ENCODE data around the gene SUGCT. TPM values are rescaled to one million over a fixed set of nuclear protein-coding genes. Genes with fewer than 3 reads are reported as not detected.
"Not testable (repeated sequence)": the region's sequence is repeated elsewhere in the genome, so short reads cannot be mapped to it uniquely, and the experiment has no call there.

Gene SUGCT
- total RNA-seq, 1 donor from 2014 or later: 12.0 TPM

DNA sequence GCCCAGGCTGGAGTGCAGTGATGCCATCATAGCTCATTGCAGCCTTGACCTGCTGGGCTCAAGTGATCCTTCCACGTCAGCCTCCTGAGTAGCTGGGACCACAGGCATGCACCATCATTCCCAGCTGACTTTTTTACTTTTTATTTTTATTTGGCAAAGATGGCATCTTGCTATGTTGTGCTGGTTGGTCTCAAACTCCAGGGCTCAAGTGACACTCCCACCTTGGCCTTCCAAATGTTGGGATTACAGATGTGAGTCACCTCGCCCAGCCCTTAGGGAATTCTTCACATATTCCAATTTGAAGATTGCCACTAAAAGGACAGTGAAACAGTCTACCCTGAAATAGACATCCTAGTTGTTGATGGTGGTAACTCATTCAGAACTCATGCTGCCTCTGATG, 27.7 kb downstream of the SUGCT start:
- Histone ChIP-seq H3K9me3 (ENCODE audit: control insufficient read depth in 3 of 3, low read length in 3 of 3) (no peaks in the 10 kb centered on the region), H3K36me3 (ENCODE audit: control insufficient read depth in 3 of 3, insufficient read depth in 3 of 3, low read length in 3 of 3) (no peaks in the 10 kb centered on the region), H3K4me1 (ENCODE audit: control insufficient read depth in 3 of 3, insufficient read depth in 3 of 3, low read length in 3 of 3) (no peaks in the 10 kb centered on the region), H3K27ac (ENCODE audit: low read depth, low read length) (no peak overlapping the region), H3K9ac (ENCODE audit: low read depth in 1 of 3, low read length in 3 of 3) (no peak overlapping the region), H3K4me3 (ENCODE audit: low read length in 3 of 3) (no peak overlapping the region), H3K27me3 (ENCODE audit: control insufficient read depth in 3 of 3, insufficient read depth in 3 of 3, low read length in 3 of 3) (no peaks in the 10 kb centered on the region)

DNA sequence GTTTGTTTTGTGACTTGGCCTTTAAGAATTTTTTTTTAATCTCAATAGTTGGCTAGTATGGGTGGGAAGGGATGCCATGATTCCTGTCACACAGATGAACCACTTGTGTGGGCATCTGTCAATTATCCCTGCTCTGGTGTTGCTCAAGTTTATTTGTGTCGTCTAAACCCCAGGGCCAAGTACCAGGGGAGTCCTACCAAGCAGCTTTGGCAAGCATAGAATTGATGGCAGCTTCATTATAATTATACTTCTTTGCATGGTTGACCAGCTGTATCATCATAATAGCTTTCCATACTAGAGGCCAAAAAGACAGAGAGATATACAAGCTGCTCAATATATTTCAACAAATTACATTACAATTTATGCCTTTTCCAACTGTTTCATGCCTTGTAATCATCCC, 30.4 kb downstream of the SUGCT start:
- H3K27me3 ChIP-seq (ENCODE audit: control insufficient read depth in 3 of 3, insufficient read depth in 3 of 3, low read length in 3 of 3): no peaks in the 10 kb centered on the region
- H3K36me3 ChIP-seq (ENCODE audit: control insufficient read depth in 3 of 3, insufficient read depth in 3 of 3, low read length in 3 of 3): no peaks in the 10 kb centered on the region
- H3K27ac ChIP-seq (ENCODE audit: low read depth, low read length): no peak overlapping the region
- H3K4me1 ChIP-seq (ENCODE audit: control insufficient read depth in 3 of 3, insufficient read depth in 3 of 3, low read length in 3 of 3): no peaks in the 10 kb centered on the region
- H3K9me3 ChIP-seq (ENCODE audit: control insufficient read depth in 3 of 3, low read length in 3 of 3): no peaks in the 10 kb centered on the region
- H3K9ac ChIP-seq (ENCODE audit: low read depth in 1 of 3, low read length in 3 of 3): no peak overlapping the region
- H3K4me3 ChIP-seq (ENCODE audit: low read length in 3 of 3): no peak overlapping the region

DNA sequence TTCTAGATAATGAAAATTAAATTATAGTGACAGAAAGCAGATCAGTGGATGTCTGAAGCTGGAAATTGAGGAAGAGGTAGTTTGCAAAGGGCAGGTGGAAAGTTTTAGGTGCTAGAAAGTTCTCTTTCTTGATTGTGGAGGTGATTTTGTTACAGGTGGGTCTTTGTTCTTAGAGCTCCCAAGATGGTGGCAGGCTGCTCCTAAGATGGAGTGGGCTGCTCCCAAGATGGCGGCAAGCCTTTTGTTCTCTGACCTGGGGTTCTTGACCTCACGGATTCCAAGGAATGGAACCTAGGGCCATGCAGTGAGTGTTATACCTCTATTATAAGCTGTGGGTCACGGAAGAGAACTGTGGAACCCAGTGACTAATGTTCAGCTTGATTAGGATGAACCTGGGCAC, 32.5 kb downstream of the SUGCT start:
- Histone ChIP-seq H3K27me3 (ENCODE audit: control insufficient read depth in 3 of 3, insufficient read depth in 3 of 3, low read length in 3 of 3) (no peaks in the 10 kb centered on the region), H3K27ac (ENCODE audit: low read depth, low read length) (no peak overlapping the region), H3K9ac (ENCODE audit: low read depth in 1 of 3, low read length in 3 of 3) (no peak overlapping the region), H3K4me3 (ENCODE audit: low read length in 3 of 3) (no peak overlapping the region), H3K4me1 (ENCODE audit: control insufficient read depth in 3 of 3, insufficient read depth in 3 of 3, low read length in 3 of 3) (no peaks in the 10 kb centered on the region), H3K9me3 (ENCODE audit: control insufficient read depth in 3 of 3, low read length in 3 of 3) (no peaks in the 10 kb centered on the region), H3K36me3 (ENCODE audit: control insufficient read depth in 3 of 3, insufficient read depth in 3 of 3, low read length in 3 of 3) (no peaks in the 10 kb centered on the region)

DNA sequence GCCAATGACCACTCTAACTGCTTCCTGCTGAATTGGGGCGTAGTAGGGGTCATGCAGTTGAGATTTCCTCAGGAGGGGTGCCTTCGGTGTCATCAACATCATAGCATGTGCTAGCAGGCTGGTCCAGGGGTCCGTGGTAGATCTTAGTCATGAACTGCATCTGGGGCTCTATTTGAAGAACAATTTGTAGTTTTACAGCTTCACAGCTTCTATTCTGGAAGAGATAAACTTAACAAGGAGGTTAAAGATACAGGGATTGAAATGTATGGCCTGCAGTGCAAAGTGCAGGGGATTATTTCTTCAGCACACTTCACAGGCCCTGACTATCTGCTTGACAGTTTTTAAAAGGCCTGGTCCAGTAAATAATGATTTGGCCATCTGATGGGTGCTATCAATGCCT, 33.5 kb downstream of the SUGCT start:
- H3K4me3 ChIP-seq (ENCODE audit: low read length in 3 of 3); H3K27ac ChIP-seq (ENCODE audit: low read depth, low read length); H3K4me1 ChIP-seq (ENCODE audit: control insufficient read depth in 3 of 3, insufficient read depth in 3 of 3, low read length in 3 of 3); H3K9ac ChIP-seq (ENCODE audit: low read depth in 1 of 3, low read length in 3 of 3); H3K27me3 ChIP-seq (ENCODE audit: control insufficient read depth in 3 of 3, insufficient read depth in 3 of 3, low read length in 3 of 3); H3K36me3 ChIP-seq (ENCODE audit: control insufficient read depth in 3 of 3, insufficient read depth in 3 of 3, low read length in 3 of 3); H3K9me3 ChIP-seq (ENCODE audit: control insufficient read depth in 3 of 3, low read length in 3 of 3): not testable (repeated sequence)

GRCh38 chr7:40173121-40173520, 38.3 kb downstream of the SUGCT start:
- H3K9ac ChIP-seq (ENCODE audit: low read depth in 1 of 3, low read length in 3 of 3); H3K4me1 ChIP-seq (ENCODE audit: control insufficient read depth in 3 of 3, insufficient read depth in 3 of 3, low read length in 3 of 3); H3K36me3 ChIP-seq (ENCODE audit: control insufficient read depth in 3 of 3, insufficient read depth in 3 of 3, low read length in 3 of 3); H3K27ac ChIP-seq (ENCODE audit: low read depth, low read length); H3K27me3 ChIP-seq (ENCODE audit: control insufficient read depth in 3 of 3, insufficient read depth in 3 of 3, low read length in 3 of 3); H3K4me3 ChIP-seq (ENCODE audit: low read length in 3 of 3); H3K9me3 ChIP-seq (ENCODE audit: control insufficient read depth in 3 of 3, low read length in 3 of 3): not testable (repeated sequence)

DNA sequence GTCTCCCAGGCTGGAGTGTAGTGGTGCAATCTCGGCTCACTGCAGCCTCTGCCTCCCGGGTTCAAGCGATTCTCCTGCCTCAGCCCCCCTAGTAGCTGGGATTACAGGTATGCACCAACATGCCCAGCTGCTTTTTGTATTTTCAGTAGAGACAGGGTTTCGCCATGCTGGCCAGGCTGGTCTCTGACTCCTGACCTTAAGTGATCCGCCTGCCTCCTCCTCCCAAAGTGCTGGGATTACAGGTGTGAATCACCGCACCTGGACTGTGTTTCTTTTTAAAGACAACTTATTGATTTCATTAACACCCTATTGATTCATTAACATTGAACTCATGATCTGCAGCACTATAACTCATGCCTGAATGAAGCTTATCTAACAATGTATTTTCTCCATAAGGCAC, 40.5 kb downstream of the SUGCT start:
- not testable (repeated sequence) for H3K27me3 ChIP-seq (ENCODE audit: control insufficient read depth in 3 of 3, insufficient read depth in 3 of 3, low read length in 3 of 3); H3K4me1 ChIP-seq (ENCODE audit: control insufficient read depth in 3 of 3, insufficient read depth in 3 of 3, low read length in 3 of 3); H3K36me3 ChIP-seq (ENCODE audit: control insufficient read depth in 3 of 3, insufficient read depth in 3 of 3, low read length in 3 of 3); H3K27ac ChIP-seq (ENCODE audit: low read depth, low read length); H3K9ac ChIP-seq (ENCODE audit: low read depth in 1 of 3, low read length in 3 of 3); H3K4me3 ChIP-seq (ENCODE audit: low read length in 3 of 3); H3K9me3 ChIP-seq (ENCODE audit: control insufficient read depth in 3 of 3, low read length in 3 of 3)

DNA sequence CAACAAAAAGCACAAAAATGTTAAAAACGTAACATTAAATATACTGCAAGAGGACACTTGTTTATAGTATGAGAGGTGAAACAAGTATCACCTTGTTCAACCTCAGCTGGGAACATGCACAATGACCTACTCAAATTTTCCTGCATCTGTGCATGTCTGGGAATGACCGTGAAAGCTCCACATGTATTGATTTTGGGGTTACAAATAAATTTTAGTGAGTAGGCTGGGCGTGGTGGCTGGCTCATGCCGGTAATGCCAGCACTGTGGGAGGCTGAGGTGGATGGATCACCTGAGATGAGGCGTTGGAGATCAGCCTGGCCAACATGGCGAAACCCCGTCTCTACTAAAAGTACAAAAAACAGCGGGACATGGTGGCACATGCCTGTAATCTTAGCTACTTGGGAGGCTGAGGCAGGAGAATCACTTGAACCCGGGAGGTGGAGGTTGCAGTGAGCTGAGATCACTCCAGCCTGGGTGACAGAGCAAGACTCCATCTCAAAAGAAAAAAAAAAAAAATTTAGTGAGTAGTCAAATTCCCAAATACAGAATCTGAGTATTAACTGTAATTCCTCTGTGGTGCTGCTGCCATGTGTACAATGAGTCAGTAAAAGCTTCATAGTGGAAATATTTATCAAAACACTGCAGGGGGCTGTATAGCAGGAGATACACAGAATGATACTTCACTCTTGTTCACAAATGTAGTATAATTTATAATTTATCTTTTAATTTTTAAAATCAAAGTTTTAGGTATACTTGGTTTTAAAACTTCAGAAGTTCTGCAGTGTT, 41.1 kb downstream of the SUGCT start:
- Histone ChIP-seq H3K27ac (ENCODE audit: low read depth, low read length) (no peak overlapping the region), H3K9ac (ENCODE audit: low read depth in 1 of 3, low read length in 3 of 3) (no peak overlapping the region), H3K4me3 (ENCODE audit: low read length in 3 of 3) (no peak overlapping the region), H3K4me1 (ENCODE audit: control insufficient read depth in 3 of 3, insufficient read depth in 3 of 3, low read length in 3 of 3) (no peaks in the 10 kb centered on the region), H3K9me3 (ENCODE audit: control insufficient read depth in 3 of 3, low read length in 3 of 3) (no peaks in the 10 kb centered on the region), H3K27me3 (ENCODE audit: control insufficient read depth in 3 of 3, insufficient read depth in 3 of 3, low read length in 3 of 3) (no peaks in the 10 kb centered on the region), H3K36me3 (ENCODE audit: control insufficient read depth in 3 of 3, insufficient read depth in 3 of 3, low read length in 3 of 3) (no peaks in the 10 kb centered on the region)

DNA sequence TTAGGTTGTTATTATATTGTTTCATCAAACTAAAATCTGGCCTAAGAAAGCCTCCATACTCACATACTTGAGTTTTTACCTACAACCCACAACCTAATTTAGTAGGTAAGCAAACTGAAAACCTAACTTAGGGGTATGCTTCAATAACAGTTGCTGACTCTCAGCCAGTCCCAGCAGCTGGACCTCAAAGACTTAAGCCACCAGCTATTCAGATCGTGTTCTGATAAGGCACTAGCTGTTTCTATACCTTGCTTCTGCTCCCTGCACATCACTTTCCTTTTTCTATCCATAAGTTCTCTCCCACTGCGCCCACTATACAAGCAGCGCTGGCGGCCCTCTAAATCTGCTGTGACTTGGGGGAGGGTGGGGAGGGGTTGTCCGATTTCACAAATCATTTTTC, 42.3 kb downstream of the SUGCT start:
- Histone ChIP-seq H3K27me3 (ENCODE audit: control insufficient read depth in 3 of 3, insufficient read depth in 3 of 3, low read length in 3 of 3) (no peaks in the 10 kb centered on the region), H3K36me3 (ENCODE audit: control insufficient read depth in 3 of 3, insufficient read depth in 3 of 3, low read length in 3 of 3) (no peaks in the 10 kb centered on the region), H3K4me3 (ENCODE audit: low read length in 3 of 3) (no peak overlapping the region), H3K27ac (ENCODE audit: low read depth, low read length) (no peak overlapping the region), H3K9me3 (ENCODE audit: control insufficient read depth in 3 of 3, low read length in 3 of 3) (no peaks in the 10 kb centered on the region), H3K4me1 (ENCODE audit: control insufficient read depth in 3 of 3, insufficient read depth in 3 of 3, low read length in 3 of 3) (no peaks in the 10 kb centered on the region), H3K9ac (ENCODE audit: low read depth in 1 of 3, low read length in 3 of 3) (no peak overlapping the region)

DNA sequence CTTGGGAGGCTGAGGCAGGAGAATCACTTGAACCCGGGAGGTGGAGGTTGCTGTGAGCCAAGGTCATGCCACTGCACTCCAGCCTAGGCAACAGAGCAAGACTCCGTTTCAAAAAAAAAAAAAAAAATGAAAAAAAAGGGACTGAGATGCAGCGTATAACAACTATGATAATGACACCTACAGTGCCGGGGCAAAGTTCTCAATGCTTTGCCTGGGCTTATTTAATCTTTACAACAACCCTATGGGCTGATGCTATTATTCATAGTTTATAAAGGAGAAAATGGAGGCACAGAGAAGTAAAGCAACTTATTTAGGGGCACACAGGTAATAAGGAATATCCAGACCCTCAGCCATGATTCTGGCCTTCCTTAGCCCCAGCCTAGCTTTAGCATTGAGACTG, 47.6 kb downstream of the SUGCT start:
- Histone ChIP-seq H3K9me3 (ENCODE audit: control insufficient read depth in 3 of 3, low read length in 3 of 3) (no peaks in the 10 kb centered on the region), H3K36me3 (ENCODE audit: control insufficient read depth in 3 of 3, insufficient read depth in 3 of 3, low read length in 3 of 3) (no peaks in the 10 kb centered on the region), H3K4me3 (ENCODE audit: low read length in 3 of 3) (no peak overlapping the region), H3K9ac (ENCODE audit: low read depth in 1 of 3, low read length in 3 of 3) (no peak overlapping the region), H3K27ac (ENCODE audit: low read depth, low read length) (no peak overlapping the region), H3K4me1 (ENCODE audit: control insufficient read depth in 3 of 3, insufficient read depth in 3 of 3, low read length in 3 of 3) (no peaks in the 10 kb centered on the region), H3K27me3 (ENCODE audit: control insufficient read depth in 3 of 3, insufficient read depth in 3 of 3, low read length in 3 of 3) (no peaks in the 10 kb centered on the region)

DNA sequence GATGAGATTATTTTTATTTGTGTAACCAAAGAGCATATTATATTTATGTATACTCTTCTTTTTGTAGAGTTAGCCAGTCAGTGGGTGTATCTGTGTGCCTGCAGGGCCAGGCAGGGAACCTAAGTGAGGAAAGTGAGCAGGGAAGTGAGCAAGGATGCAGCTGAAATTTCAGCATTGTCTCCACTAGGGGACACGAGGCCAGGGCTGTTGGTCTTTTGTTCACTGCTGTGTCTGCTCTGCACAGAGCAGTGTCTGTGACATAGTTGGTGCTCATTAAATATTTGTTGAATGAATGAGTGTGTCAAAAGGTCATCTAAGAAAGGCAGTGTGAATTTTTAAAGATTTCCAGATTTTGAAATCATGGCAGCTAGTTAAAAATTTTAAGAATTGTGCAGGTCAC, 51.8 kb downstream of the SUGCT start:
- no peaks in the 10 kb centered on the region for H3K4me1 ChIP-seq (ENCODE audit: control insufficient read depth in 3 of 3, insufficient read depth in 3 of 3, low read length in 3 of 3)
- H3K9ac ChIP-seq (ENCODE audit: low read depth in 1 of 3, low read length in 3 of 3): no peak overlapping the region

More for the DNA sequence above, 51.8 kb downstream of the SUGCT start:
- no peaks in the 10 kb centered on the region for H3K9me3 ChIP-seq (ENCODE audit: control insufficient read depth in 3 of 3, low read length in 3 of 3)
- H3K4me3 ChIP-seq (ENCODE audit: low read length in 3 of 3): no peak overlapping the region
- peaks cover 0 to 3% (median 0%) of the 10 kb centered on the region in 3 donors for H3K36me3 ChIP-seq (ENCODE audit: control insufficient read depth in 3 of 3, insufficient read depth in 3 of 3, low read length in 3 of 3)
- H3K27ac ChIP-seq (ENCODE audit: low read depth, low read length): no peak overlapping the region
- H3K27me3 ChIP-seq (ENCODE audit: control insufficient read depth in 3 of 3, insufficient read depth in 3 of 3, low read length in 3 of 3): no peaks in the 10 kb centered on the region
